Measurements from ENCODE around the gene PRAF2.

DNA sequence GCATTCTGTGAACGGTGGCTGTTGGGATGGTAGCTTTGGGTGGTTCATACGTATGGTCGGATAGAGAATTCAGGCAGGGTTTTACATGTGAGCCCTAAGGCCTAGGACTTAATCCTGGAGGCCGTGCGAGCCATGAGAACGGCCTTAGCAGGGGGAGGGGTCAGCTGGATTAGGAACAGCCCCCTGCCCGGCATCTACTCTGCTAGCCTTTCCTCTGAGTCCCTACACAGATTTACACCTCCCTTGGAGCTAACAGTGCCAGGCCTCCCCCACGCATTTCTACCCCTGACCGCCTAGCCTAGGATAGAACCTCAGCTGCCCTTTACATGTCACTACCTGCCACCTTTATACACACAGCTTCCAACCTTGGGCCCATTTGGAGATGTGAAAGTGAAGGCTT lies 7.1 kb downstream of the PRAF2 start:
- TF ChIP-seq, protein P1, sequence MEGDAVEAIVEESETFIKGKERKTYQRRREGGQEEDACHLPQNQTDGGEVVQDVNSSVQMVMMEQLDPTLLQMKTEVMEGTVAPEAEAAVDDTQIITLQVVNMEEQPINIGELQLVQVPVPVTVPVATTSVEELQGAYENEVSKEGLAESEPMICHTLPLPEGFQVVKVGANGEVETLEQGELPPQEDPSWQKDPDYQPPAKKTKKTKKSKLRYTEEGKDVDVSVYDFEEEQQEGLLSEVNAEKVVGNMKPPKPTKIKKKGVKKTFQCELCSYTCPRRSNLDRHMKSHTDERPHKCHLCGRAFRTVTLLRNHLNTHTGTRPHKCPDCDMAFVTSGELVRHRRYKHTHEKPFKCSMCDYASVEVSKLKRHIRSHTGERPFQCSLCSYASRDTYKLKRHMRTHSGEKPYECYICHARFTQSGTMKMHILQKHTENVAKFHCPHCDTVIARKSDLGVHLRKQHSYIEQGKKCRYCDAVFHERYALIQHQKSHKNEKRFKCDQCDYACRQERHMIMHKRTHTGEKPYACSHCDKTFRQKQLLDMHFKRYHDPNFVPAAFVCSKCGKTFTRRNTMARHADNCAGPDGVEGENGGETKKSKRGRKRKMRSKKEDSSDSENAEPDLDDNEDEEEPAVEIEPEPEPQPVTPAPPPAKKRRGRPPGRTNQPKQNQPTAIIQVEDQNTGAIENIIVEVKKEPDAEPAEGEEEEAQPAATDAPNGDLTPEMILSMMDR (IDR thresholded peaks at IDR 0.05) = no peak
- TF ChIP-seq POLR2AphosphoS5 (IDR thresholded peaks at IDR 0.05) = no peak
- no peak for TF ChIP-seq POLR2A (IDR thresholded peaks at IDR 0.05; ENCODE audit: low read depth)
- TF ChIP-seq EP300 (IDR thresholded peaks at IDR 0.05) = no peak
